ENCODE results near the gene PIP4K2B.
"Not testable (repeated sequence)": the region's sequence is repeated elsewhere in the genome, so short reads cannot be mapped to it uniquely, and the experiment has no call there.

PIP4K2B gene

GRCh38 chr17:38730526-38731379 lies 68.6 kb downstream of the PIP4K2B start:
- DNase-seq (ENCODE audit: low read depth): no peak

GRCh38 chr17:38729886-38730525 lies 69.3 kb downstream of the PIP4K2B start, which contains the start of gene CISD3:
Gene CISD3 (plus strand): TSS chr17:38730341. CDS start chr17:38730359, 18 bp downstream.
- peak; percentile 82 for DNase-seq (ENCODE audit: low read depth)

GRCh38 chr17:38729368-38729885 lies 69.9 kb downstream of the PIP4K2B start:
- DNase-seq (ENCODE audit: low read depth): no peak

- DNase-seq (ENCODE audit: low read depth): peak; percentile 63
Observed at GRCh38 chr17:38728290-38728831, 71.0 kb downstream of the PIP4K2B start.

GRCh38 chr17:38727736-38728135 lies 71.6 kb downstream of the PIP4K2B start:
- DNase-seq (ENCODE audit: low read depth): peak; percentile 61

- not testable (repeated sequence) for DNase-seq (ENCODE audit: low read depth)
Observed at GRCh38 chr17:38726145-38726544, 73.2 kb downstream of the PIP4K2B start.

GRCh38 chr17:38725066-38725465 lies 74.3 kb downstream of the PIP4K2B start:
- no peak for DNase-seq (ENCODE audit: low read depth)

GRCh38 chr17:38724337-38724988 lies 74.9 kb downstream of the PIP4K2B start:
- no peak for DNase-seq (ENCODE audit: low read depth)

GRCh38 chr17:38721802-38722201 lies 77.6 kb downstream of the PIP4K2B start:
- no peak for DNase-seq (ENCODE audit: low read depth)

- DNase-seq (ENCODE audit: low read depth): no peak
Observed at GRCh38 chr17:38720941-38721340, 78.4 kb downstream of the PIP4K2B start.

GRCh38 chr17:38719943-38720641 lies 79.3 kb downstream of the PIP4K2B start:
- no peak for DNase-seq (ENCODE audit: low read depth)

GRCh38 chr17:38719289-38719942 lies 79.9 kb downstream of the PIP4K2B start:
- DNase-seq (ENCODE audit: low read depth): no peak

GRCh38 chr17:38717139-38717745 lies 82.1 kb downstream of the PIP4K2B start:
- DNase-seq (ENCODE audit: low read depth): no peak

- no peak for DNase-seq (ENCODE audit: low read depth)
Observed at GRCh38 chr17:38716368-38717005, 82.9 kb downstream of the PIP4K2B start.

All from stimulated activated CD8-positive, alpha-beta memory T cell treated with anti-CD3 and anti-CD28 coated beads, Interleukin-12 subunit alpha, Interleukin-12 subunit beta, amount 100 ng/mL, for 4 hours (primary cell).